VCaP (cell line): ENCODE data around the gene GSTM4.

ENCODE experiments used
- H3K27ac ChIP-seq: fragments of 450-650 bp; 2 replicates; pipeline ENCODE4 v1.5.1; 2017
- CTCF ChIP-seq: fragments of 450-650 bp; conservative IDR thresholded peaks from 2 replicates; pipeline ENCODE4 v1.5.1; 2017; ENCODE audit warnings: mild to moderate bottlenecking, moderate library complexity

GSTM4 gene

GRCh38 chr1:109630898-109631512 lies 24.9 kb upstream of the GSTM4 start:
- TF ChIP-seq CTCF = no peak
- peak overlapping the region; percentile 53; the same call in 1 of the 2 replicates for H3K27ac ChIP-seq

- peak overlapping the region; percentile 53 for H3K27ac ChIP-seq
- TF ChIP-seq CTCF = no peak
Measured at GRCh38 chr1:109631513-109632505, 24.1 kb upstream of the GSTM4 start.

- no peak for TF ChIP-seq CTCF
- peak overlapping the region; percentile 53 for H3K27ac ChIP-seq
Measured at GRCh38 chr1:109632671-109633346, 23.1 kb upstream of the GSTM4 start.

- no peak overlapping the region for H3K27ac ChIP-seq
- TF ChIP-seq CTCF = no peak
Measured at GRCh38 chr1:109634292-109634691, 21.6 kb upstream of the GSTM4 start.

GRCh38 chr1:109634771-109635750 lies 20.8 kb upstream of the GSTM4 start:
- no peak overlapping the region for H3K27ac ChIP-seq

GRCh38 chr1:109635862-109636200 lies 20.1 kb upstream of the GSTM4 start:
- H3K27ac ChIP-seq = no peak overlapping the region
- TF ChIP-seq CTCF = no peak

More at GRCh38 chr1:109634771-109635750, 20.8 kb upstream of the GSTM4 start:
- TF ChIP-seq CTCF = no peak
